HepG2 (cell line): ENCODE results near the gene HSD11B2. TPM values are rescaled to one million over a fixed set of nuclear protein-coding genes. Genes with fewer than 3 reads are reported as not detected.

ENCODE experiments used
- AGO1 ChIP-seq: fragments of 200-400 bp; formaldehyde crosslinking; IDR thresholded peaks from 2 replicates; pipeline ENCODE4 v1.6.1; 2017; ENCODE audit warnings: mild to moderate bottlenecking, low read depth, low read length, moderate library complexity; ENCODE audit not compliant: poor library complexity, severe bottlenecking
- BRCA1 ChIP-seq: sonication (generic); formaldehyde crosslinking; IDR thresholded peaks from 2 replicates; pipeline ENCODE4 v1.4.0; 2020; ENCODE audit warnings: missing genetic modification reagents
- CHD4 ChIP-seq: fragments of 200-600 bp; sonication (generic); IDR thresholded peaks from 2 replicates; pipeline ENCODE4 v1.7.0; 2017; ENCODE audit warnings: mild to moderate bottlenecking, low read length, borderline replicate concordance
- DMTF1 ChIP-seq: sonication (generic); formaldehyde crosslinking; IDR thresholded peaks from 2 replicates; pipeline ENCODE4 v1.4.0; 2020; ENCODE audit warnings: mild to moderate bottlenecking, missing genetic modification reagents
- KLF6 ChIP-seq: IDR thresholded peaks from 2 replicates; pipeline ENCODE4 v1.8.0; 2016; ENCODE audit warnings: missing biosample characterization, missing genetic modification reagents
- MAX ChIP-seq: IDR thresholded peaks from 2 replicates; pipeline ENCODE4 v1.6.1; 2012; ENCODE audit warnings: inconsistent platforms
- MAZ ChIP-seq, 2 experiments: sonication (generic) in 1 of 2; formaldehyde crosslinking in 1 of 2; IDR thresholded peaks; 2 replicates each; pipeline versions ENCODE4 v1.5.0 to v1.6.1; 2012 to 2020; ENCODE audit warnings: low read depth in 2 of 2, mild to moderate bottlenecking in 2 of 2, borderline replicate concordance in 1 of 2, improper control_type of control experiment in 1 of 2, low read length in 1 of 2, missing genetic modification reagents in 1 of 2, moderate library complexity in 1 of 2
- MTF2 ChIP-seq: sonication (generic); formaldehyde crosslinking; IDR thresholded peaks from 2 replicates; pipeline ENCODE4 v1.5.0; 2020; ENCODE audit warnings: missing genetic modification reagents, borderline replicate concordance
- MXI1 ChIP-seq: IDR thresholded peaks from 3 replicates; pipeline ENCODE4 v1.6.1; 2012; ENCODE audit warnings: low read depth, low read length, inconsistent platforms, borderline replicate concordance
- NCOA2 ChIP-seq: sonication (generic); formaldehyde crosslinking; IDR thresholded peaks from 2 replicates; pipeline ENCODE4 v1.8.0; 2022; ENCODE audit warnings: inconsistent platforms
- NFYC ChIP-seq: IDR thresholded peaks from 2 replicates; pipeline ENCODE4 v1.6.1; 2016; ENCODE audit warnings: missing genetic modification reagents, missing compliant biosample characterization
- NR2F1 ChIP-seq, 2 experiments: fragments of 450-650 bp in 1 of 2; formaldehyde crosslinking in 1 of 2; IDR thresholded peaks; 2 replicates each; pipeline versions ENCODE4 v1.5.0 to v1.6.1; 2016 to 2020; ENCODE audit warnings: mild to moderate bottlenecking in 1 of 2, missing compliant biosample characterization in 1 of 2, missing genetic modification reagents in 1 of 2, moderate library complexity in 1 of 2
- NRL ChIP-seq: sonication (generic); formaldehyde crosslinking; IDR thresholded peaks from 2 replicates; pipeline ENCODE4 v1.5.0; 2020; ENCODE audit warnings: missing genetic modification reagents, mild to moderate bottlenecking, moderate library complexity, borderline replicate concordance
- PLRG1 ChIP-seq: fragments of 450-650 bp; conservative IDR thresholded peaks from 2 replicates; pipeline ENCODE4 v1.6.1; 2016
- PTBP1 ChIP-seq: fragments of 200-400 bp; formaldehyde crosslinking; IDR thresholded peaks from 2 replicates; pipeline ENCODE4 v1.6.1; 2018; ENCODE audit warnings: low read length, low read depth; ENCODE audit not compliant: poor library complexity, severe bottlenecking
- RFX1 ChIP-seq: fragments of 450-650 bp; IDR thresholded peaks from 2 replicates; pipeline ENCODE4 v1.6.1; 2017
- SOX6 ChIP-seq, 2 experiments: fragments of 450-650 bp in 1 of 2; sonication (generic) in 1 of 2; formaldehyde crosslinking in 1 of 2; IDR thresholded peaks; 2 replicates each; pipeline versions ENCODE4 v1.4.0 to v1.6.1; 2017 to 2020; ENCODE audit warnings: antibody characterized with exemption in 1 of 2, mild to moderate bottlenecking in 1 of 2, missing genetic modification reagents in 1 of 2
- SP1 ChIP-seq, 2 experiments: fragments of 450-650 bp in 1 of 2; sonication (generic) in 1 of 2; formaldehyde crosslinking in 1 of 2; IDR thresholded peaks; 2 replicates each; pipeline versions ENCODE4 v1.4.0 to v1.6.1; 2016 to 2020; ENCODE audit warnings: missing genetic modification reagents in 1 of 2
- TRIM24 ChIP-seq: sonication (generic); formaldehyde crosslinking; IDR thresholded peaks from 2 replicates; pipeline ENCODE4 v1.8.0; 2022; ENCODE audit warnings: mild to moderate bottlenecking, missing genetic modification reagents
- U2AF1 ChIP-seq: fragments of 200-400 bp; formaldehyde crosslinking; optimal IDR thresholded peaks from 2 replicates; pipeline ENCODE3; 2017; ENCODE audit warnings: mild to moderate bottlenecking, low read depth, low read length
- ZNF12 ChIP-seq: sonication (generic); formaldehyde crosslinking; IDR thresholded peaks from 2 replicates; pipeline ENCODE4 v1.5.0; 2020; ENCODE audit warnings: missing genetic modification reagents
- ZNF329 ChIP-seq: sonication (generic); formaldehyde crosslinking; IDR thresholded peaks from 2 replicates; pipeline ENCODE4 v1.9.0; 2021; ENCODE audit warnings: low read depth, mild to moderate bottlenecking, missing genetic modification reagents
- ZNF451 ChIP-seq: sonication (generic); formaldehyde crosslinking; IDR thresholded peaks from 2 replicates; pipeline ENCODE4 v1.5.0; 2020; ENCODE audit warnings: mild to moderate bottlenecking, missing genetic modification reagents
- ZNF512 ChIP-seq: sonication (generic); formaldehyde crosslinking; IDR thresholded peaks from 2 replicates; pipeline ENCODE4 v1.4.0; 2020; ENCODE audit warnings: mild to moderate bottlenecking, missing genetic modification reagents
- polyA plus RNA-seq, 8 experiments: library from polyadenylated mRNA; depleted of rRNA in 3 of 8; stranded (reverse) in 7 of 8; unstranded in 1 of 8; fragments of >200 nt; fragmentation: Illumina TruSeq in 4 of 8; extraction: Trizol in 4 of 8; gene quantifications; 2 replicates each; pipeline versions ENCODE4 v1.2.1 to v1.2.3, GENCODE V29; 2011 to 2016; ENCODE audit warnings: low read depth in 4 of 8, missing spikeins in 1 of 8, mixed read lengths in 1 of 8; ENCODE audit not compliant: insufficient read depth in 1 of 8
- total RNA-seq, 5 experiments: library from RNA; depleted of rRNA; stranded (reverse); fragments of >200 nt; fragmentation: Illumina TruSeq; extraction: Trizol; gene quantifications; 2 replicates each; pipeline ENCODE4 v1.2.3, GENCODE V29; 2016; ENCODE audit warnings: low read depth in 1 of 5

HSD11B2 gene
- total and polyA plus RNA-seq, 2 of the 13 experiments (the other 11 are each of a cell fraction or from before 2014, with no cell fraction given): 8.9 to 13.6 TPM

DNA sequence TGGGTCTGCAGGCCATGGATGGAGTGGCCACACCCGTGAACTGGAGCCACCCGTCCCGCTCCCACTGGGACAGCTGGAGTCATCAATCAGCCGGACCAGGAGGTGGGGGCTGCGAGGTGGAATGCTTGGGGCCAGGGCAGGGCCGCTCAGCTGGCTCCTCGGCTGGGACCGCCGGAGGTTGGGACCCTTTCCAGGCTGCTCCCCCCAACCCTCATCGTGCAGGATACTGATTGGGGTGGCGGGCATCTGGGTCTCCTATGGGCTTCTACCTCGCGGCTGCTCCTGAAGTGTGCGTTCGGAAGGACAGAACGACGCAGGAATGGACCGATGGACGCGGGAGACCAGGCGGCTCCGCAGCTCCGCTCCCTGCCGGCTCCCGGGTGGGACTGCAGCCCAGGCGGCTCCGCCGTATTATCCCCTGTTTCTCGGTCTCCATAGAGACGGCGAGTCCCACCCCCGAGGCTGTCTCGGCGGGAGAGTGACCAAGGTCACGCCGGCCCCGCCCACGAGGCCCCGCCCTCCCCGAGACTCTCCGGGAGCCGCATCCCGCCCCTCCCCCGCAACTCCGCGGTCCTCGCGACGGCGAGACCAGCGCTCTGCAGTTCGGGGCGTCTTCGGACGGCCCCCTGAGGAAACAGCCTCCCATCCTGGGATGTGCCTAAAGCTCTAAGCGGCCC lies 37.7 kb upstream of the HSD11B2 start, which contains the start of gene TPPP3 (continued):
- TF ChIP-seq ZNF451 (CRISPR knock-in tag) (no peak), KLF6 (CRISPR knock-in tag) (0 out of 2 replicates have a peak, but pooled peaks have one; percentile 30), BRCA1 (CRISPR knock-in tag) (no peak), NFYC (CRISPR knock-in tag) (no peak), PLRG1 (no peak), CHD4 (peak; percentile 60; the same call in 1 of the 2 replicates), ZNF512 (CRISPR knock-in tag) (no peak), SP1 (IDR thresholded peaks at IDR 0.05) (no peak), SP1 (CRISPR knock-in tag; IDR thresholded peaks at IDR 0.05) (peak; percentile 65; the same call in 1 of the 2 replicates), PTBP1 (no peak), MAZ (IDR thresholded peaks at IDR 0.05; ENCODE audit: borderline replicate concordance, low read depth, low read length) (no peak), MAZ (CRISPR knock-in tag; IDR thresholded peaks at IDR 0.05; ENCODE audit: low read depth) (no peak), MTF2 (CRISPR knock-in tag) (no peak), ZNF12 (CRISPR knock-in tag) (no peak), RFX1 (peak; percentile 33; the same call in 1 of the 2 replicates), MAX (peak; percentile 39; the same call in 1 of the 2 replicates), NRL (CRISPR knock-in tag) (no peak), AGO1 (peak; percentile 44), DMTF1 (CRISPR knock-in tag) (no peak), MXI1 (peak; percentile 47; the same call in 1 of the 3 replicates), TRIM24 (no peak), SOX6 (IDR thresholded peaks at IDR 0.05) (no peak), SOX6 (CRISPR knock-in tag; IDR thresholded peaks at IDR 0.05) (no peak), U2AF1 (no peak), NR2F1 (CRISPR knock-in tag; IDR thresholded peaks at IDR 0.05) (0 out of 4 replicates have a peak, but pooled peaks of 1 of the 2 experiments have one; percentile 25), ZNF329 (CRISPR knock-in tag) (no peak), NCOA2 (CRISPR knock-in tag) (no peak)
